ENCODE measurements around the gene KIAA1958. TPM values are rescaled to one million over a fixed set of nuclear protein-coding genes. Genes with fewer than 3 reads are reported as not detected.

The KIAA1958 gene
- total and polyA plus RNA-seq, 2 of the 8 experiments (the other 6 are each of a cell fraction or from before 2014, with no cell fraction given), result 11.4 to 43.8 TPM

DNA sequence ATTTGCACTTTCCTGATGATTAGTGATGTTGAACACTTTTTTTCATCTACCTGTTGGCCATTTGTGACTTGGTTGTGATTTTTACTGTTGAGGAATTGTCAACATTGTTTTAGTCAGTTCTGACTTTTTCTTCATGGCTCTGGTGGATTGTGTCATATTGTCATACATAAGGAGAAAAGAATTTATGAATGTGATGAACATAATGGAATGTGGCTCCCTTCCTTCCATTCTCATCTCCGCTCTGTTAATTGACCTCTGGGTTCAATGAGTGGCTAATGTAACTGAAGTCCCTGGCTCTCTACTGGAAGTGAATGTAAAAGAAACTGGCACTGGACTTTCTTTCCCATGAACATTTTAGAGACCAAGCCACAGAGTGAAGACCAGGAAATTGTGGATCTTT lies 49.2 kb downstream of the KIAA1958 start (continued):
- TF ChIP-seq, protein P1, sequence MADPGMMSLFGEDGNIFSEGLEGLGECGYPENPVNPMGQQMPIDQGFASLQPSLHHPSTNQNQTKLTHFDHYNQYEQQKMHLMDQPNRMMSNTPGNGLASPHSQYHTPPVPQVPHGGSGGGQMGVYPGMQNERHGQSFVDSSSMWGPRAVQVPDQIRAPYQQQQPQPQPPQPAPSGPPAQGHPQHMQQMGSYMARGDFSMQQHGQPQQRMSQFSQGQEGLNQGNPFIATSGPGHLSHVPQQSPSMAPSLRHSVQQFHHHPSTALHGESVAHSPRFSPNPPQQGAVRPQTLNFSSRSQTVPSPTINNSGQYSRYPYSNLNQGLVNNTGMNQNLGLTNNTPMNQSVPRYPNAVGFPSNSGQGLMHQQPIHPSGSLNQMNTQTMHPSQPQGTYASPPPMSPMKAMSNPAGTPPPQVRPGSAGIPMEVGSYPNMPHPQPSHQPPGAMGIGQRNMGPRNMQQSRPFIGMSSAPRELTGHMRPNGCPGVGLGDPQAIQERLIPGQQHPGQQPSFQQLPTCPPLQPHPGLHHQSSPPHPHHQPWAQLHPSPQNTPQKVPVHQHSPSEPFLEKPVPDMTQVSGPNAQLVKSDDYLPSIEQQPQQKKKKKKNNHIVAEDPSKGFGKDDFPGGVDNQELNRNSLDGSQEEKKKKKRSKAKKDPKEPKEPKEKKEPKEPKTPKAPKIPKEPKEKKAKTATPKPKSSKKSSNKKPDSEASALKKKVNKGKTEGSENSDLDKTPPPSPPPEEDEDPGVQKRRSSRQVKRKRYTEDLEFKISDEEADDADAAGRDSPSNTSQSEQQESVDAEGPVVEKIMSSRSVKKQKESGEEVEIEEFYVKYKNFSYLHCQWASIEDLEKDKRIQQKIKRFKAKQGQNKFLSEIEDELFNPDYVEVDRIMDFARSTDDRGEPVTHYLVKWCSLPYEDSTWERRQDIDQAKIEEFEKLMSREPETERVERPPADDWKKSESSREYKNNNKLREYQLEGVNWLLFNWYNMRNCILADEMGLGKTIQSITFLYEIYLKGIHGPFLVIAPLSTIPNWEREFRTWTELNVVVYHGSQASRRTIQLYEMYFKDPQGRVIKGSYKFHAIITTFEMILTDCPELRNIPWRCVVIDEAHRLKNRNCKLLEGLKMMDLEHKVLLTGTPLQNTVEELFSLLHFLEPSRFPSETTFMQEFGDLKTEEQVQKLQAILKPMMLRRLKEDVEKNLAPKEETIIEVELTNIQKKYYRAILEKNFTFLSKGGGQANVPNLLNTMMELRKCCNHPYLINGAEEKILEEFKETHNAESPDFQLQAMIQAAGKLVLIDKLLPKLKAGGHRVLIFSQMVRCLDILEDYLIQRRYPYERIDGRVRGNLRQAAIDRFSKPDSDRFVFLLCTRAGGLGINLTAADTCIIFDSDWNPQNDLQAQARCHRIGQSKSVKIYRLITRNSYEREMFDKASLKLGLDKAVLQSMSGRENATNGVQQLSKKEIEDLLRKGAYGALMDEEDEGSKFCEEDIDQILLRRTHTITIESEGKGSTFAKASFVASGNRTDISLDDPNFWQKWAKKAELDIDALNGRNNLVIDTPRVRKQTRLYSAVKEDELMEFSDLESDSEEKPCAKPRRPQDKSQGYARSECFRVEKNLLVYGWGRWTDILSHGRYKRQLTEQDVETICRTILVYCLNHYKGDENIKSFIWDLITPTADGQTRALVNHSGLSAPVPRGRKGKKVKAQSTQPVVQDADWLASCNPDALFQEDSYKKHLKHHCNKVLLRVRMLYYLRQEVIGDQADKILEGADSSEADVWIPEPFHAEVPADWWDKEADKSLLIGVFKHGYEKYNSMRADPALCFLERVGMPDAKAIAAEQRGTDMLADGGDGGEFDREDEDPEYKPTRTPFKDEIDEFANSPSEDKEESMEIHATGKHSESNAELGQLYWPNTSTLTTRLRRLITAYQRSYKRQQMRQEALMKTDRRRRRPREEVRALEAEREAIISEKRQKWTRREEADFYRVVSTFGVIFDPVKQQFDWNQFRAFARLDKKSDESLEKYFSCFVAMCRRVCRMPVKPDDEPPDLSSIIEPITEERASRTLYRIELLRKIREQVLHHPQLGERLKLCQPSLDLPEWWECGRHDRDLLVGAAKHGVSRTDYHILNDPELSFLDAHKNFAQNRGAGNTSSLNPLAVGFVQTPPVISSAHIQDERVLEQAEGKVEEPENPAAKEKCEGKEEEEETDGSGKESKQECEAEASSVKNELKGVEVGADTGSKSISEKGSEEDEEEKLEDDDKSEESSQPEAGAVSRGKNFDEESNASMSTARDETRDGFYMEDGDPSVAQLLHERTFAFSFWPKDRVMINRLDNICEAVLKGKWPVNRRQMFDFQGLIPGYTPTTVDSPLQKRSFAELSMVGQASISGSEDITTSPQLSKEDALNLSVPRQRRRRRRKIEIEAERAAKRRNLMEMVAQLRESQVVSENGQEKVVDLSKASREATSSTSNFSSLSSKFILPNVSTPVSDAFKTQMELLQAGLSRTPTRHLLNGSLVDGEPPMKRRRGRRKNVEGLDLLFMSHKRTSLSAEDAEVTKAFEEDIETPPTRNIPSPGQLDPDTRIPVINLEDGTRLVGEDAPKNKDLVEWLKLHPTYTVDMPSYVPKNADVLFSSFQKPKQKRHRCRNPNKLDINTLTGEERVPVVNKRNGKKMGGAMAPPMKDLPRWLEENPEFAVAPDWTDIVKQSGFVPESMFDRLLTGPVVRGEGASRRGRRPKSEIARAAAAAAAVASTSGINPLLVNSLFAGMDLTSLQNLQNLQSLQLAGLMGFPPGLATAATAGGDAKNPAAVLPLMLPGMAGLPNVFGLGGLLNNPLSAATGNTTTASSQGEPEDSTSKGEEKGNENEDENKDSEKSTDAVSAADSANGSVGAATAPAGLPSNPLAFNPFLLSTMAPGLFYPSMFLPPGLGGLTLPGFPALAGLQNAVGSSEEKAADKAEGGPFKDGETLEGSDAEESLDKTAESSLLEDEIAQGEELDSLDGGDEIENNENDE (IDR thresholded peaks at IDR 0.05; ENCODE audit: insufficient replicate concordance, low read length), result no peak
- TF ChIP-seq EP300 (IDR thresholded peaks at IDR 0.05; ENCODE audit: borderline replicate concordance in 1 of 2, low read depth in 2 of 2, low read length in 2 of 2) (no peak), CHD1 (IDR thresholded peaks at IDR 0.05; ENCODE audit: low read depth, low read length) (no peak), KDM5A (IDR thresholded peaks at IDR 0.05; ENCODE audit: low read length) (no peak), CHD2 (IDR thresholded peaks at IDR 0.05; ENCODE audit: low read length) (no peak), SRF (IDR thresholded peaks at IDR 0.05; ENCODE audit: low read depth, low read length) (no peak), SP4 (IDR thresholded peaks at IDR 0.05; ENCODE audit: low read length) (no peak), SIRT6 (IDR thresholded peaks at IDR 0.05; ENCODE audit: low read length) (no peak)
- TF ChIP-seq, protein P2, sequence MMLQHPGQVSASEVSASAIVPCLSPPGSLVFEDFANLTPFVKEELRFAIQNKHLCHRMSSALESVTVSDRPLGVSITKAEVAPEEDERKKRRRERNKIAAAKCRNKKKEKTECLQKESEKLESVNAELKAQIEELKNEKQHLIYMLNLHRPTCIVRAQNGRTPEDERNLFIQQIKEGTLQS (IDR thresholded peaks at IDR 0.05; ENCODE audit: insufficient read depth, low read depth, low read length), result no peak

Measured in H1 (cell line).